ENCODE measurements around the gene MYH7B.

Gene MYH7B

GRCh38 chr20:34998331-34998950 lies 42.8 kb downstream of the MYH7B start:
- no peak for TF ChIP-seq ZNF384 (IDR thresholded peaks at IDR 0.05)
- TF ChIP-seq CTBP1 (IDR thresholded peaks at IDR 0.05; ENCODE audit: borderline replicate concordance): no peak
- TF ChIP-seq PKNOX1 (IDR thresholded peaks at IDR 0.05): no peak
- no peak for TF ChIP-seq HDGF (IDR thresholded peaks at IDR 0.05; ENCODE audit: borderline replicate concordance)
- no peak for TF ChIP-seq ARNT (IDR thresholded peaks at IDR 0.05)
- no peak for TF ChIP-seq SP1 (IDR thresholded peaks at IDR 0.05)
- TF ChIP-seq ELF4 (IDR thresholded peaks at IDR 0.05): no peak
- TF ChIP-seq FOXK2 (IDR thresholded peaks at IDR 0.05): no peak
- TF ChIP-seq FOXM1 (IDR thresholded peaks at IDR 0.05; ENCODE audit: borderline replicate concordance): no peak
- TF ChIP-seq NFRKB (IDR thresholded peaks at IDR 0.05): no peak
- no peak for TF ChIP-seq TARDBP (IDR thresholded peaks at IDR 0.05)
- TF ChIP-seq L3MBTL2 (conservative IDR thresholded peaks at IDR 0.05): no peak
- TF ChIP-seq LEF1 (IDR thresholded peaks at IDR 0.05; ENCODE audit: borderline replicate concordance): no peak
- TF ChIP-seq SUZ12 (IDR thresholded peaks at IDR 0.05): no peak
- TF ChIP-seq FOXA1 (IDR thresholded peaks at IDR 0.05): no peak
- no peak for TF ChIP-seq BHLHE40 (IDR thresholded peaks at IDR 0.05; ENCODE audit: borderline replicate concordance)
- no peak for DNase-seq (ENCODE audit: extremely low spot score)
- POLR2A ChIA-PET: no interaction called here
- CTCF ChIA-PET: no interaction called here

GRCh38 chr20:34999021-34999451 lies 43.4 kb downstream of the MYH7B start:
- CTCF ChIA-PET: no interaction called here
- TF ChIP-seq FOXA1 (IDR thresholded peaks at IDR 0.05): no peak
- no peak for TF ChIP-seq PKNOX1 (IDR thresholded peaks at IDR 0.05)
- no peak for TF ChIP-seq ELF4 (IDR thresholded peaks at IDR 0.05)
- TF ChIP-seq CTBP1 (IDR thresholded peaks at IDR 0.05; ENCODE audit: borderline replicate concordance): no peak
- no peak for TF ChIP-seq FOXM1 (IDR thresholded peaks at IDR 0.05; ENCODE audit: borderline replicate concordance)
- TF ChIP-seq ZNF384 (IDR thresholded peaks at IDR 0.05): no peak
- TF ChIP-seq FOXK2 (IDR thresholded peaks at IDR 0.05): no peak
- TF ChIP-seq SP1 (IDR thresholded peaks at IDR 0.05): no peak
- TF ChIP-seq TARDBP (IDR thresholded peaks at IDR 0.05): no peak
- no peak for TF ChIP-seq LEF1 (IDR thresholded peaks at IDR 0.05; ENCODE audit: borderline replicate concordance)
- TF ChIP-seq BHLHE40 (IDR thresholded peaks at IDR 0.05; ENCODE audit: borderline replicate concordance): no peak
- no peak for TF ChIP-seq NFRKB (IDR thresholded peaks at IDR 0.05)
- TF ChIP-seq L3MBTL2 (conservative IDR thresholded peaks at IDR 0.05): no peak
- no peak for TF ChIP-seq ARNT (IDR thresholded peaks at IDR 0.05)
- TF ChIP-seq SUZ12 (IDR thresholded peaks at IDR 0.05): no peak
- no peak for TF ChIP-seq HDGF (IDR thresholded peaks at IDR 0.05; ENCODE audit: borderline replicate concordance)
- POLR2A ChIA-PET: no interaction called here

GRCh38 chr20:34999782-35000181 lies 44.1 kb downstream of the MYH7B start:
- ChIA-PET CTCF (interaction anchor here (0.6 to 1.5 kb wide), 2 partner anchors 14 to 125 kb away, joined by 3 to 4 read pairs; no protein-coding TSS in a partner anchor), POLR2A (no interaction called here)
- TF ChIP-seq FOXM1 (IDR thresholded peaks at IDR 0.05; ENCODE audit: borderline replicate concordance): no peak
- DNase-seq (ENCODE audit: extremely low spot score): no peak

More at GRCh38 chr20:34999021-34999451, 43.4 kb downstream of the MYH7B start:
- DNase-seq (ENCODE audit: extremely low spot score): no peak

GRCh38 chr20:35000311-35000921 lies 44.7 kb downstream of the MYH7B start:
- DNase-seq (ENCODE audit: extremely low spot score): no peak
- no peak for TF ChIP-seq TARDBP (IDR thresholded peaks at IDR 0.05)
- TF ChIP-seq LEF1 (IDR thresholded peaks at IDR 0.05; ENCODE audit: borderline replicate concordance): no peak
- TF ChIP-seq FOXM1 (IDR thresholded peaks at IDR 0.05; ENCODE audit: borderline replicate concordance): no peak
- no peak for TF ChIP-seq ZNF384 (IDR thresholded peaks at IDR 0.05)
- no peak for TF ChIP-seq SUZ12 (IDR thresholded peaks at IDR 0.05)
- TF ChIP-seq BHLHE40 (IDR thresholded peaks at IDR 0.05; ENCODE audit: borderline replicate concordance): no peak
- no peak for TF ChIP-seq ELF4 (IDR thresholded peaks at IDR 0.05)
- TF ChIP-seq PKNOX1 (IDR thresholded peaks at IDR 0.05): no peak
- TF ChIP-seq FOXK2 (IDR thresholded peaks at IDR 0.05): no peak
- no peak for TF ChIP-seq L3MBTL2 (conservative IDR thresholded peaks at IDR 0.05)
- TF ChIP-seq ARNT (IDR thresholded peaks at IDR 0.05): no peak
- TF ChIP-seq SP1 (IDR thresholded peaks at IDR 0.05): no peak
- no peak for TF ChIP-seq FOXA1 (IDR thresholded peaks at IDR 0.05)
- no peak for TF ChIP-seq CTBP1 (IDR thresholded peaks at IDR 0.05; ENCODE audit: borderline replicate concordance)
- ChIA-PET CTCF (interaction anchor here (1.5 kb wide), 1 partner anchor 126 kb away, joined by 3 read pairs; no protein-coding TSS in a partner anchor), POLR2A (interaction anchor here (1.1 kb wide), 1 partner anchor 44 kb away, joined by 3 read pairs; no protein-coding TSS in a partner anchor)

- POLR2A ChIA-PET: interaction anchor here (1.1 kb wide), 1 partner anchor 45 kb away, joined by 3 read pairs; no protein-coding TSS in a partner anchor
Observed at GRCh38 chr20:35000922-35001595, 45.4 kb downstream of the MYH7B start.

More at GRCh38 chr20:35000922-35001595, 45.4 kb downstream of the MYH7B start:
- TF ChIP-seq ARNT (IDR thresholded peaks at IDR 0.05) (no peak), FOXK2 (IDR thresholded peaks at IDR 0.05) (no peak), HDGF (IDR thresholded peaks at IDR 0.05; ENCODE audit: borderline replicate concordance) (no peak), FOXA1 (IDR thresholded peaks at IDR 0.05) (no peak), SP1 (IDR thresholded peaks at IDR 0.05) (no peak), ZNF384 (IDR thresholded peaks at IDR 0.05) (no peak), PKNOX1 (IDR thresholded peaks at IDR 0.05) (no peak), LEF1 (IDR thresholded peaks at IDR 0.05; ENCODE audit: borderline replicate concordance) (no peak), L3MBTL2 (conservative IDR thresholded peaks at IDR 0.05) (no peak), ELF4 (IDR thresholded peaks at IDR 0.05) (no peak), FOXM1 (IDR thresholded peaks at IDR 0.05; ENCODE audit: borderline replicate concordance) (no peak), CTBP1 (IDR thresholded peaks at IDR 0.05; ENCODE audit: borderline replicate concordance) (no peak), TARDBP (IDR thresholded peaks at IDR 0.05) (no peak)
- CTCF ChIA-PET: interaction anchor here (0.9 to 1.5 kb wide), 3 partner anchors 14 to 127 kb away, joined by 3 to 5 read pairs (median 3); no protein-coding TSS in a partner anchor
- DNase-seq (ENCODE audit: extremely low spot score): no peak
